NCI-H2107 treated with DMSO at 0.1 percent for 48 hours (cell line): ENCODE measurements around the gene SRSF2.
"Not testable (repeated sequence)": the region's sequence is repeated elsewhere in the genome, so short reads cannot be mapped to it uniquely, and the experiment has no call there.

Source experiments
- DNase-seq: peaks from one replicate; lab custom pipeline; 2025; ENCODE audit not compliant: unreplicated experiment; lab: John Stamatoyannopoulos, UW

SRSF2 gene

GRCh38 chr17:76722279-76722678 lies 14.9 kb downstream of the SRSF2 start:
- no peak for DNase-seq

DNA sequence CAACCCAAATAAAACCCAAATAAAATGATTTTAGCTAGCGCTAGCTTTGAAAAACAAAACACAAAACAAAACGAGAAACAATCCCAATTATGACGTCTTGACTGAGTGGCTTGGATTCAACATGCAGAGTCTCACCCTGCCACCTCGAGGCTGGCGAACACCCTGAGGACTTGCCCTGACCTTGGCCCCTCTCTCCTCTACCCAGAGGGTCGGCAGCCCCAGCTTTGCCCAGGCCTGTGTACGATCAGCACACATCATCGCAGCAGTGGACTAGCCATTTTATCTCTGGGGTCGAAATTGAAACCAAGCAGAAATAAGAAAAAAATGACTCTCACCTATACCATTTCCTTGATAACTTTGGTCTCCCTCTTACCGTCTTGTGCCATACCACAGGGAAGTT lies 15.7 kb downstream of the SRSF2 start:
- DNase-seq, result no peak

GRCh38 chr17:76720941-76721340 lies 16.2 kb downstream of the SRSF2 start:
- DNase-seq, result no peak

DNA sequence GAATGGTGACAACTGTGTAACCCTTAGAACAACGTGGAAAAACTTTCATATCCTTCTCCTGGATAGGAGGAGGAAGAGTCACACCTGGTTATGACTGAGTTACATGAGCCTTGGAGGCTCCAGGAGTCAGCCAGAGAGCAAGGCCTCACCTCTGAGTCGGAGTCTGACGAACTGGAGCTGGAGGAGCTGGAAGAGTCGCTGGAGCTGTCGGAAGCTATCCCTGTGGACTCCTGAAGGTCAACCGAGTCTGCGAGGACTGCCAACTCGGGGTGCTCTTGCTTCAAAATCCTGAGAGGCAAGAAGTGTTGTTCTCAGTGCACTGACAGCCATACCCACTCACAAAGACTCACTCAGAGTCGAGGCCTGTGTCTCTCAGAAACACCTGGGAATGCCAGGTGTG lies 16.9 kb downstream of the SRSF2 start:
- no peak for DNase-seq

- no peak for DNase-seq
Observed at GRCh38 chr17:76718516-76718915, 18.6 kb downstream of the SRSF2 start.

- DNase-seq, result no peak
Observed at GRCh38 chr17:76716839-76717215, 20.3 kb downstream of the SRSF2 start.

GRCh38 chr17:76716146-76716838 lies 20.8 kb downstream of the SRSF2 start:
- no peak for DNase-seq

DNA sequence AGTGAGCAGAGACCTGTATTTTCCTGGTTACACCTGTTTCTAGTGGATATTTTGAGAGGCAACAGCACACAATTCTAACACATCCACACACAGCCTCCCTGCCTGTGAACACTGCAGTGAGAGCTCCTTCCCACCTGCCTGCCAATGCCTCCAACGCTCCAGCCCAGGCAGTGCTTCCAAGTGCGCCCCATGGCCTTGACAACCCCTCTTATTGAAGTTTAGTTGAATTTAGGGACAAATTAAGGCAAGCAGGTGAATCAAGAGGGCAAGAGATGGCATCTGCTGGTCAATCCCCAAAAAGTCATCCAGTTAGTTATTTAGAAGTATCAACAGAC lies 21.7 kb downstream of the SRSF2 start:
- DNase-seq, result no peak

- DNase-seq, result peak; percentile 15
Observed at GRCh38 chr17:76714822-76715495, 22.2 kb downstream of the SRSF2 start.

- DNase-seq, result no peak
Observed at GRCh38 chr17:76714336-76714735, 22.8 kb downstream of the SRSF2 start.

GRCh38 chr17:76713765-76714164 lies 23.4 kb downstream of the SRSF2 start:
- DNase-seq, result no peak

DNA sequence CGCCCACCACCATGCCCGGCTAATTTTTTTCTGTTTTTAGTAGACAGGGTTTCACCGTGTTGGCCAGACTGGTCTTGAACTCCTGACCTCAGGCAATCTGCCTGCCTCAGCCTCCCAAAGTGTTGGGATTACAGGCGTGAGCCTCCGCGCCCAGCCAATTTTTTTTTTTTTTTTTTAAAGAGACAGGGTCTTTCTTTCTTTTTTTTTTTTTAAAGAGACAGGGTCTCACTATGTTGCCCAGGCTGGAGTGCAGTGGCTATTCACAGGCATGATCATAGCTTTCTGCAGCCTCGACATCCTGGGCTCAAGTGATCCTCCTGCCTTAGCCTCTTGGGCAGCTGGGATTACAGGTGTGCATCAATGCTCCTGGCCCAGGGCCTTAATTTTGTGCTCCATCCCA lies 24.8 kb downstream of the SRSF2 start:
- DNase-seq, result not testable (repeated sequence)

DNA sequence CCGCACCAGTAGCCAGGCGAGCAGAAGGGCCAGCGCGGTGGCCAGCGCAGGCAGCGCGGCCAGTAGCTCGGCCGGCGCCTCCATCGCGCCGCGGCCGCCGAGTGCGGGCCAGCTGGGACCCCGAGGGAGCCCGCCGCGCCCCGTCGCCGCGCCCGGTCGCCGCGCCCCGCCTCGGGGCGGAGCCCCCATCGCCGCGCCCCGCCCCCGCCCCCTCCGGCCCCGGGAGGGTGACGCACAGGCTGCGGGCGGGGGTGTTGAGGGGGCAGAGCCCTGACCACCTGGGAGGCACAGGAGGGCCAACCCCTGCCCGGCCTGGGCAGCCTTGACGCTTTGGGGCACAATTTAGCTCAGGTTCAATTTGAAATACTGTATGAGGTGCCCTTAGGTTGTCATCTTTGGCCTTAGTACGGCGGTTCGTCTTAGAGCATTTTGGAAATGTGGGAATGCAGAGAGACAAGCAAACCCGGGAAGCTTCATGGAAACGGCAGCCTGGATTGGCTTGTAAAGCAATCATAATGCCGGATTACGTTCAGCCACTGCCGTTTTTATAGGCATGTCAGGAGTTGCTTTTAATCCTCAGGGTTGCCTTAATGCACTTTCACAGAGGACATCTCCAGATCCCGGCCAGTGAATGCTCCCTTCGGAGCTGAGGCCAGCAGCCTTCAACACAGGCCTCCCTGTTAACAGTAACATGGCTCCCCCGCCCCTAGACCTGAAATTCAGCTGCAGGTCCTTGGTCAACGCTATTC lies 26.1 kb downstream of the SRSF2 start, which contains the start of gene MXRA7:
Gene MXRA7 (minus strand): TSS at position 103 of the 749 bp plus-strand sequence. CDS start 19 bp downstream, at position 84.
- no peak for DNase-seq

DNA sequence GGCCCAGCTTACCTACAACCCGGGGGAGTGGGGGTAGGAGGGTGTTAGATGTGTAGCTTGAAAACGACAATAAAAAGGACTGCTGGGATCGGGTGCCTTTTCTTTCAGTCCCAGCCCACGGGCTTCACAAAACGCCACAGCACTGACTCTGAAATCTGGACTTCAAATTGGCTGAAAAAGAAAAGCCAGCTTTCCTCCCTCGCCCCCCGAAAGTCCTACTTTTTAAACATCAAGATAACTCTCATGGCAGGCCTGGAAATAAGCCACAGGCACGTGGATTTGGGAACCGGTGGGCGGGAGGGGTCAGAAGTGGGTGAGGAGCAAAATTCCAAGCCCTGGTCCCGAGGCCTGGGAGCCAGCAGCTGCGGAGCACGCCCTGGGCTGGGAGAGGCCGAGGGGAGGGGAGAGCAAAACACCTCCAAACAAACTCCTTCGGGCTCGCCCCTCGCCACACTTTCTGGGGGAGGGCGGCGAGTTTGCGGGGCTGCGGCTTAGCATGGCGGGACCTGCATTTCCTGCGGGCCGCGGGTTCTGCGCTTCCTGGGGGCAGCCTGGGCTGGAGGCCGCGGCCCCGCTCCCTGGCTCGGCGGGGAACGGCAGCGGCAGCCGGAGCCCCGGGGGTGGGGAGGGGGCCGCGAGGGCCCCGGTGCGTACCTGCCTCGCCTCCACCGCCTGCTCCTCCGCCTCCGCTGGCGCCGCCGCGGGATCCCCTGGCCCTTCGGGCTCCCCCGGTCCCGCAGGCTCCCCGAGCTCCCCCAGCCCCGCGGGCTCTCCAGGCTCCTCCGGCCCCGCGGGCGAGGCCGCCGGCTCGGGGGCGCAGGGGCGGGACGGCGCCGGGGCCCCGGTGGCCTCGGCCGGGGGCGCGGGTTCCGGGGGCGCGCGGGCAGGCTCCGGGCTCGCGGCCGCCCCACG lies 26.9 kb downstream of the SRSF2 start:
- not testable (repeated sequence) for DNase-seq

GRCh38 chr17:76709077-76709950 lies 27.8 kb downstream of the SRSF2 start:
- peak; percentile 24 for DNase-seq

GRCh38 chr17:76707985-76708807 lies 28.9 kb downstream of the SRSF2 start:
- peak; percentile 62 for DNase-seq

GRCh38 chr17:76706817-76707216 lies 30.3 kb downstream of the SRSF2 start:
- DNase-seq, result no peak

DNA sequence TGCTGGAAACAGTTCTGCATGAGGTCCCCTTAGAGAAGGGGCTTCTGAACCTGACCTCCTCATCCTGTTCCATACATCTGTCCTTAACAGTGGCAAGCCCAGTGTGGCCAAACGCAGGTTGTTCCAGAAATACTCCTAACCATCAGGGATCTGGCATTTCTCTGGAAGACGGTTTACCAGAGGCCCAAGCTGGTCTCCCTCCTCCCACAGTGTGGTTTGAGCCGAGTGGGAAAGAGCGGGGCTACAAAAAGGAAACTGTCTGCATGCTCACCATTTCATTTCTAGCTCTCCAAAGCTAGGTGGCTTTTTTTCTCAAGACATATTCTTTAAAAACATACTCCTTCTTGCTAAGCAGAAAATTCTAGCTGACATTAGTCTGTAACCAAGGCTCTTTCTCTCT lies 32.3 kb downstream of the SRSF2 start:
- DNase-seq, result no peak

DNA sequence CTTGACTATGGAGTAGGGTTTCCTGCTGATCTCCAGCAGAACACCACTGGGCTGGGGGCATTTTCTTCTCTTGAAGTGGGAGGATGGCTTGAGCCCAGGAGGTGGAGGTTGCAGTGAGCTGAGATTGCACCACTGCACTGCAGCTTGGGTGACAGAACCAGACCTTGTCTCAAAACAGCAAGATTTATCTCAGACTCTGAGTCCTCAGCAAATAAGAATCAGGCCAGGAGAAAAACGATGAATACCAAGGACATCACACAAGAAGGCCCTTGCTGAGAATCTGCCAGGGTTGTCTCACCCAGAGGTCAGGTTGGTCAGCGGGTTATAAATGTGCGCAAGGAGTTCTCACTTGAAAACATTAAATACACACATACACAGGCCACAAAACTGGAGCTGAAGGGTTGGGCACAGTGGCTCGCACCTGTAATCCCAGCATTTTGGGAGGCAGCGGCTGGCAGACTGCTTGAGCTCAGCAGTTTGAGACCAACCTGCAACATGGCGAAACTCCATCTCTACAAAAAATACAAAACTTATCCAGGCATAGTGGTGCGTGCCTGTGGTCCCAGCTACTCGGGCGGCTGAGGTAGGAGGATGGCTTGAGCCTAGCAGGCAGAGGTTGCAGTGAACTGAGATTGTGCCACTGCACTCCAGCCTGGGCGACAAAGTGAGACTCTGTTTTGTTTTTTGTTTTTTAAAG lies 34.0 kb downstream of the SRSF2 start:
- DNase-seq, result no peak
